MM.1S (cell line): ENCODE measurements around the gene DGKI.

Source experiments
- DNase-seq: peaks from one replicate; pipeline ENCODE4 v3.0.0-alpha.2; 2015
- H2AFZ ChIP-seq: fragments of 300-600 bp; sonication (generic); 2 replicates; pipeline ENCODE4 v1.6.0; 2016; ENCODE audit warnings: antibody characterized with exemption, low read length
- H3F3A ChIP-seq: fragments of 300-600 bp; sonication (generic); 2 replicates; pipeline ENCODE4 v1.6.1; 2016; ENCODE audit warnings: mild to moderate bottlenecking, antibody characterized with exemption, low read length, moderate library complexity, mixed read lengths; ENCODE audit not compliant: insufficient read depth
- H3K27ac ChIP-seq: fragments of 300-600 bp; sonication (generic); 2 replicates; pipeline ENCODE4 v1.5.1; 2016; ENCODE audit warnings: mild to moderate bottlenecking, low read length
- H3K27me3 ChIP-seq: fragments of 300-600 bp; sonication (generic); replicated peaks from 2 replicates; pipeline ENCODE4 v1.6.0; 2016; ENCODE audit warnings: low read length; ENCODE audit not compliant: insufficient read depth
- H3K36me3 ChIP-seq: fragments of 300-600 bp; sonication (generic); replicated peaks from 2 replicates; pipeline ENCODE4 v1.6.1; 2016; ENCODE audit warnings: mild to moderate bottlenecking, low read length, mixed read lengths; ENCODE audit not compliant: insufficient read depth
- H3K4me1 ChIP-seq: fragments of 300-600 bp; sonication (generic); 2 replicates; pipeline ENCODE4 v1.6.1; 2016; ENCODE audit warnings: low read length, mixed read lengths
- H3K4me2 ChIP-seq: fragments of 300-600 bp; sonication (generic); 2 replicates; pipeline ENCODE4 v1.6.0; 2016; ENCODE audit warnings: low read depth, low read length
- H3K4me3 ChIP-seq: fragments of 300-600 bp; sonication (generic); 2 replicates; pipeline ENCODE4 v1.5.1; 2016; ENCODE audit warnings: low read length, mixed read lengths
- H3K79me2 ChIP-seq: fragments of 300-600 bp; sonication (generic); 2 replicates; pipeline ENCODE4 v1.6.1; 2016; ENCODE audit warnings: mixed run types, low read length, mixed read lengths
- H3K9ac ChIP-seq: fragments of 300-600 bp; sonication (generic); 2 replicates; pipeline ENCODE4 v1.6.1; 2016; ENCODE audit warnings: low read length, mixed read lengths
- H3K9me2 ChIP-seq: fragments of 300-600 bp; sonication (generic); replicated peaks from 2 replicates; pipeline ENCODE4 v1.6.1; 2016; ENCODE audit warnings: mild to moderate bottlenecking, low read length, mixed read lengths; ENCODE audit not compliant: insufficient read depth
- H3K9me3 ChIP-seq: fragments of 300-600 bp; sonication (generic); replicated peaks from 2 replicates; pipeline ENCODE4 v1.6.1; 2016; ENCODE audit warnings: mild to moderate bottlenecking, low read length, mixed read lengths; ENCODE audit not compliant: insufficient read depth
- H4K20me1 ChIP-seq: fragments of 300-600 bp; sonication (generic); 2 replicates; pipeline ENCODE4 v1.6.1; 2016; ENCODE audit warnings: mild to moderate bottlenecking, low read length, moderate library complexity, mixed read lengths; ENCODE audit not compliant: insufficient read depth
- EZH2 ChIP-seq: fragments of 300-600 bp; sonication (generic); optimal IDR thresholded peaks from 2 replicates; pipeline ENCODE3; 2017; ENCODE audit warnings: low read depth, mild to moderate bottlenecking, antibody characterized with exemption, low read length, mixed read lengths
- EZH2phosphoT487 ChIP-seq: fragments of 300-600 bp; sonication (generic); IDR thresholded peaks from 2 replicates; pipeline ENCODE4 v1.6.1; 2018; ENCODE audit warnings: antibody characterized with exemption, low read length
- TF ChIP-seq, protein P1 (sequence below): fragments of 300-600 bp; sonication (generic); IDR thresholded peaks from 2 replicates; pipeline ENCODE4 v1.5.1; 2016; ENCODE audit warnings: antibody characterized with exemption, low read length, mixed read lengths

Gene DGKI

DNA sequence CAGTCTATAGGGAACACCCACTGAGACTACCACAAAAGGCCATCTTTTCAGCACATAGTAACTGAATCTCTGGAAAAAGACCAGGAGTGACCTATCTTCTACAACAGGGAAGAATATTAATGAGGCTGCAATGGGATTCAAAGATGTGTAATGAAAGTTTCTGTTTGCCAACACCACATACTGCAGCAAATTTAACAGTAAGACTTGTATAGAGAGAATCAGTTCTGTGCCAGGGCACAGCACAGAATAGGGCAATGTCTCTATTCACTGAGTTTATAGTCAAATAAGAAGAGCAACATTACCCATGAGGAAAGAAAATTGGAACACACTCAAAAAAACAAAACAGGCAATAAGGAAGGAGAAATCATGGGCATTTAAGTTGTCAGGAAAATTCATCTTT is 411.8 kb downstream of the DGKI start:
- Histone ChIP-seq H4K20me1 (no peaks in the 10 kb centered on the region), H3K36me3 (no peaks in the 10 kb centered on the region), H3K9ac (no peak overlapping the region), H3K27ac (no peak overlapping the region), H3K4me2 (no peak overlapping the region), H3K4me1 (no peaks in the 10 kb centered on the region), H3K79me2 (no peaks in the 10 kb centered on the region), H3K4me3 (no peak overlapping the region), H2AFZ (no peak overlapping the region), H3F3A (no peaks in the 10 kb centered on the region), H3K27me3 (no peaks in the 10 kb centered on the region), H3K9me3 (no peaks in the 10 kb centered on the region), H3K9me2 (no peaks in the 10 kb centered on the region)
- TF ChIP-seq EZH2: no peak
- no peak for TF ChIP-seq EZH2phosphoT487
- TF ChIP-seq, protein P1, sequence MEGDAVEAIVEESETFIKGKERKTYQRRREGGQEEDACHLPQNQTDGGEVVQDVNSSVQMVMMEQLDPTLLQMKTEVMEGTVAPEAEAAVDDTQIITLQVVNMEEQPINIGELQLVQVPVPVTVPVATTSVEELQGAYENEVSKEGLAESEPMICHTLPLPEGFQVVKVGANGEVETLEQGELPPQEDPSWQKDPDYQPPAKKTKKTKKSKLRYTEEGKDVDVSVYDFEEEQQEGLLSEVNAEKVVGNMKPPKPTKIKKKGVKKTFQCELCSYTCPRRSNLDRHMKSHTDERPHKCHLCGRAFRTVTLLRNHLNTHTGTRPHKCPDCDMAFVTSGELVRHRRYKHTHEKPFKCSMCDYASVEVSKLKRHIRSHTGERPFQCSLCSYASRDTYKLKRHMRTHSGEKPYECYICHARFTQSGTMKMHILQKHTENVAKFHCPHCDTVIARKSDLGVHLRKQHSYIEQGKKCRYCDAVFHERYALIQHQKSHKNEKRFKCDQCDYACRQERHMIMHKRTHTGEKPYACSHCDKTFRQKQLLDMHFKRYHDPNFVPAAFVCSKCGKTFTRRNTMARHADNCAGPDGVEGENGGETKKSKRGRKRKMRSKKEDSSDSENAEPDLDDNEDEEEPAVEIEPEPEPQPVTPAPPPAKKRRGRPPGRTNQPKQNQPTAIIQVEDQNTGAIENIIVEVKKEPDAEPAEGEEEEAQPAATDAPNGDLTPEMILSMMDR: no peak
- no peak for DNase-seq

DNA sequence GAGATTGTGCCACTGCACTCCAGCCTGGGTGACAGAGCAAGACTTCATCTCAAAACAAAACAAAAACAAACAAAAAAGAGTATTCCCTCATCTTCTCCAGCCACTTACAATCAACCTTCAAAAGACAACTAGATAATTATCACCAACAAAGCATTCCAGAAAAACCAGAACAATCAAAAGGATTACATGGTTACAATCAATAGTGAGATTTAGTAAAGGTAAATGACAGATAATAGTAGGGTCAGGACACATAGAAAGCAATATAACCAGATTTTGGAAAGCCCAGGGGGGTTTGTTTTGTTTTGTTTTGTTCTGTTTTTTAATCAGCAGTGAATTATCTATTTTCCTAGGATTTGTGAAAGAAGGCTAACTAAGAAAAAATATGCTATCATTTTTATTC is 412.2 kb downstream of the DGKI start:
- TF ChIP-seq, protein P1: no peak
- no peak for TF ChIP-seq EZH2phosphoT487
- no peak for TF ChIP-seq EZH2
- Histone ChIP-seq H4K20me1 (no peaks in the 10 kb centered on the region), H3K36me3 (no peaks in the 10 kb centered on the region), H3K27ac (no peak overlapping the region), H3K9me3 (no peaks in the 10 kb centered on the region), H3K27me3 (no peaks in the 10 kb centered on the region), H3F3A (no peaks in the 10 kb centered on the region), H3K4me1 (no peaks in the 10 kb centered on the region), H3K9me2 (no peaks in the 10 kb centered on the region), H2AFZ (no peak overlapping the region), H3K4me2 (no peak overlapping the region), H3K79me2 (no peaks in the 10 kb centered on the region), H3K4me3 (no peak overlapping the region), H3K9ac (no peak overlapping the region)
- no peak for DNase-seq

DNA sequence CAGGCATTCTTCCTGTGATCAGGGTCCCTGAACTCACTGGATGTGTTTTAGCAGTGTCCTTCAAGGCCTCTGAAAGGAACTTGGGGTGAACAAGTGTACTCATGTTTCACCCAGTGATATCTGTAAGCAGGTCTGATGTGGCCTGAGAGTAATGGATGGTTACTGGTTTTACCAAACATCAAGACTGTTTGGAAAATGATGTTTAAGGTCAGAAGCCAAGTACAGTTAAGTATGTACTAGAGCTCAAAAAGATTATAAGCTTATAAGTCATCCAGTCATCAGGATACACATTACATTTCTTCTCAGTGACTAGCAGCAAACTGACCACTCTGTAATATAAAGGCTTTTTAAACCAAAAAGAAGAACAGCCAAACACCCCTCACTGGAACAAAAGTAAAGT is 423.5 kb downstream of the DGKI start:
- no peaks in the 10 kb centered on the region for H4K20me1 ChIP-seq
- H3K4me3 ChIP-seq: no peak overlapping the region
- H2AFZ ChIP-seq: no peak overlapping the region
- H3K9me3 ChIP-seq: no peaks in the 10 kb centered on the region
- DNase-seq: no peak
- TF ChIP-seq, protein P1: no peak
- TF ChIP-seq EZH2 (no peak), EZH2phosphoT487 (no peak)
- no peaks in the 10 kb centered on the region for H3F3A ChIP-seq
- H3K4me1 ChIP-seq: no peaks in the 10 kb centered on the region
- no peak overlapping the region for H3K9ac ChIP-seq
- no peaks in the 10 kb centered on the region for H3K9me2 ChIP-seq
- no peaks in the 10 kb centered on the region for H3K79me2 ChIP-seq
- H3K27me3 ChIP-seq: no peaks in the 10 kb centered on the region
- H3K36me3 ChIP-seq: no peaks in the 10 kb centered on the region
- no peak overlapping the region for H3K4me2 ChIP-seq
- H3K27ac ChIP-seq: no peak overlapping the region
